ENCODE data around the gene PCED1A. TPM values are rescaled to one million over a fixed set of nuclear protein-coding genes. Genes with fewer than 3 reads are reported as not detected.

The PCED1A gene
- total and polyA plus RNA-seq, 2 of the 13 experiments (the other 11 are each of a cell fraction or from before 2014, with no cell fraction given): 40.1 to 84.2 TPM

GRCh38 chr20:2838847-2839671 lies 1.4 kb downstream of the PCED1A start (continued):
- TF ChIP-seq ELF4 (CRISPR knock-in tag; IDR thresholded peaks at IDR 0.05; ENCODE audit: borderline replicate concordance): no peak
- TF ChIP-seq STAT6 (CRISPR knock-in tag; IDR thresholded peaks at IDR 0.05; ENCODE audit: borderline replicate concordance): no peak
- TF ChIP-seq DMTF1 (CRISPR knock-in tag; IDR thresholded peaks at IDR 0.05): no peak
- no peak for TF ChIP-seq TRIM22 (IDR thresholded peaks at IDR 0.05)
- TF ChIP-seq ATRX (CRISPR knock-in tag; IDR thresholded peaks at IDR 0.05; ENCODE audit: borderline replicate concordance): no peak

All from HepG2 (cell line).